GM23338 (cell line): ENCODE measurements around the gene UVSSA. TPM values are rescaled to one million over a fixed set of nuclear protein-coding genes. Genes with fewer than 3 reads are reported as not detected.

Source experiments
- ATAC-seq: fragments of 200-7000 bp; cut with Tn5 transposase; 3 replicates; pipeline ENCODE4 v1.9.1; 2020
- DNase-seq: peaks from one replicate; pipeline ENCODE4 v3.0.0-alpha.2; 2015; ENCODE audit warnings: low spot score
- H2AFZ ChIP-seq: fragments of 200-600 bp; sonication (generic); 2 replicates; pipeline ENCODE4 v1.8.0; 2016; ENCODE audit warnings: antibody characterized with exemption, mild to moderate bottlenecking, moderate library complexity
- H3F3A ChIP-seq: fragments of 200-600 bp; sonication (generic); replicated peaks from 2 replicates; pipeline ENCODE4 v1.8.0; 2017; ENCODE audit warnings: antibody characterized with exemption, mixed run types, low read depth
- H3K27ac ChIP-seq: fragments of 200-600 bp; sonication (generic); 2 replicates; pipeline ENCODE4 v1.6.1; 2016; ENCODE audit warnings: low read depth
- H3K27me3 ChIP-seq: fragments of 200-600 bp; sonication (generic); 2 replicates; pipeline ENCODE4 v1.8.0; 2016; ENCODE audit warnings: mild to moderate bottlenecking, mixed run types, moderate library complexity; ENCODE audit not compliant: insufficient read depth
- H3K36me3 ChIP-seq: fragments of 200-600 bp; sonication (generic); 2 replicates; pipeline ENCODE4 v1.8.0; 2016; ENCODE audit warnings: mild to moderate bottlenecking; ENCODE audit not compliant: insufficient read depth
- H3K4me1 ChIP-seq: fragments of 200-600 bp; sonication (generic); 2 replicates; pipeline ENCODE4 v1.8.0; 2016; ENCODE audit warnings: mild to moderate bottlenecking, moderate library complexity; ENCODE audit not compliant: insufficient read depth
- H3K4me2 ChIP-seq: fragments of 200-600 bp; sonication (generic); 2 replicates; pipeline ENCODE4 v1.7.1; 2017; ENCODE audit warnings: mixed run types
- H3K4me3 ChIP-seq: fragments of 200-600 bp; sonication (generic); 2 replicates; pipeline ENCODE4 v1.6.1; 2016; ENCODE audit warnings: mixed run types
- H3K79me2 ChIP-seq: fragments of 200-600 bp; sonication (generic); replicated peaks from 2 replicates; pipeline ENCODE4 v1.8.0; 2017; ENCODE audit warnings: mild to moderate bottlenecking; ENCODE audit not compliant: insufficient read depth
- H3K9me2 ChIP-seq: fragments of 200-600 bp; sonication (generic); 2 replicates; pipeline ENCODE4 v1.8.0; 2017; ENCODE audit not compliant: insufficient read depth
- H4K20me1 ChIP-seq: fragments of 200-600 bp; sonication (generic); replicated peaks from 2 replicates; pipeline ENCODE4 v1.8.0; 2017; ENCODE audit warnings: mild to moderate bottlenecking; ENCODE audit not compliant: insufficient read depth
- H3K27ac Mint-ChIP-seq: 2 replicates; pipeline ENCODE4 v1.8.0; 2020; ENCODE audit warnings: inconsistent platforms, mild to moderate bottlenecking, moderate library complexity, mixed read lengths
- H3K27me3 Mint-ChIP-seq: 3 replicates; pipeline ENCODE4 v1.8.0; 2022; ENCODE audit warnings: low read depth, mild to moderate bottlenecking, moderate library complexity, mixed read lengths, inconsistent platforms; ENCODE audit not compliant: insufficient read depth, poor library complexity
- H3K36me3 Mint-ChIP-seq: 3 replicates; pipeline ENCODE4 v1.8.0; 2021; ENCODE audit warnings: low read depth, mild to moderate bottlenecking, inconsistent platforms, moderate library complexity, mixed read lengths
- H3K4me1 Mint-ChIP-seq: 3 replicates; pipeline ENCODE4 v1.8.0; 2020; ENCODE audit warnings: mild to moderate bottlenecking, inconsistent platforms, mixed read lengths
- H3K4me3 Mint-ChIP-seq: 3 replicates; pipeline ENCODE4 v1.8.0; 2021; ENCODE audit warnings: moderate library complexity, mild to moderate bottlenecking, inconsistent platforms, mixed read lengths
- H3K9me3 Mint-ChIP-seq: 3 replicates; pipeline ENCODE4 v1.8.0; 2020; ENCODE audit warnings: moderate library complexity, mild to moderate bottlenecking, inconsistent platforms, mixed read lengths
- CREB1 ChIP-seq: fragments of 250-450 bp; sonication (Bioruptor Pico); IDR thresholded peaks from 2 replicates; pipeline ENCODE4 v1.5.0; 2020; ENCODE audit warnings: low read depth, mild to moderate bottlenecking, moderate library complexity
- ETS1 ChIP-seq: IDR thresholded peaks from 2 replicates; pipeline ENCODE4 v1.6.1; 2016; ENCODE audit warnings: antibody characterized with exemption
- JUNB ChIP-seq: IDR thresholded peaks from one replicate; pipeline ENCODE4 v1.6.1; 2016; ENCODE audit warnings: antibody characterized with exemption; ENCODE audit not compliant: unreplicated experiment
- NANOG ChIP-seq: IDR thresholded peaks from 2 replicates; pipeline ENCODE4 v1.6.1; 2016; ENCODE audit warnings: antibody characterized with exemption, borderline replicate concordance
- POLR2AphosphoS5 ChIP-seq: IDR thresholded peaks from 2 replicates; pipeline ENCODE4 v1.6.1; 2016; ENCODE audit warnings: antibody characterized with exemption, low read depth
- REST ChIP-seq: IDR thresholded peaks from one replicate; pipeline ENCODE4 v1.6.1; 2018; ENCODE audit warnings: antibody characterized with exemption; ENCODE audit not compliant: unreplicated experiment
- ZNF114 ChIP-seq: fragments of 250-450 bp; sonication (Bioruptor Pico); IDR thresholded peaks from 2 replicates; pipeline ENCODE4 v1.5.0; 2020; ENCODE audit warnings: mild to moderate bottlenecking, moderate library complexity
- ZNF331 ChIP-seq: fragments of 250-450 bp; sonication (Bioruptor Pico); IDR thresholded peaks from 2 replicates; pipeline ENCODE4 v1.5.0; 2020; ENCODE audit warnings: low read depth, mild to moderate bottlenecking, moderate library complexity
- polyA plus RNA-seq: library from polyadenylated mRNA; unstranded; fragments of >200 nt; fragmentation: Nextera tagmentation; extraction: Ambion mirVana; gene quantifications from 2 replicates; pipeline ENCODE4 v1.2.1, GENCODE V29; 2016
- total RNA-seq: library from RNA; depleted of rRNA; stranded (reverse); fragments of >200 nt; shearing (Covaris generic); gene quantifications from 2 replicates; pipeline ENCODE4 v1.2.3, GENCODE V29; 2014
- TF ChIP-seq, protein P1 (sequence below), 2 experiments: fragments of 200-600 bp in 1 of 2; sonication (generic) in 1 of 2; conservative IDR thresholded peaks; 2 replicates each; pipeline versions ENCODE4 v1.5.1 to v1.6.1; 2016 to 2017; ENCODE audit warnings: antibody characterized with exemption in 2 of 2, low read depth in 2 of 2, mild to moderate bottlenecking in 2 of 2, moderate library complexity in 1 of 2

Gene UVSSA
- total and polyA plus RNA-seq, 2 experiments from 2014 or later, result 6.5 to 27.7 TPM

- no peaks in the 10 kb centered on the region for H3K9me2 ChIP-seq
- H3K4me3 ChIP-seq, result no peak overlapping the region
- H3K36me3 ChIP-seq, result no peaks in the 10 kb centered on the region
- peaks cover 8% of the 10 kb centered on the region for H3K4me1 ChIP-seq
- Mint-ChIP-seq H3K36me3 (peaks cover 25% of the 10 kb centered on the region), H3K27ac (no peak overlapping the region), H3K9me3 (no peaks in the 10 kb centered on the region), H3K4me1 (peaks cover 13% of the 10 kb centered on the region), H3K4me3 (no peak overlapping the region), H3K27me3 (peaks cover 16% of the 10 kb centered on the region)
- TF ChIP-seq, protein P1, sequence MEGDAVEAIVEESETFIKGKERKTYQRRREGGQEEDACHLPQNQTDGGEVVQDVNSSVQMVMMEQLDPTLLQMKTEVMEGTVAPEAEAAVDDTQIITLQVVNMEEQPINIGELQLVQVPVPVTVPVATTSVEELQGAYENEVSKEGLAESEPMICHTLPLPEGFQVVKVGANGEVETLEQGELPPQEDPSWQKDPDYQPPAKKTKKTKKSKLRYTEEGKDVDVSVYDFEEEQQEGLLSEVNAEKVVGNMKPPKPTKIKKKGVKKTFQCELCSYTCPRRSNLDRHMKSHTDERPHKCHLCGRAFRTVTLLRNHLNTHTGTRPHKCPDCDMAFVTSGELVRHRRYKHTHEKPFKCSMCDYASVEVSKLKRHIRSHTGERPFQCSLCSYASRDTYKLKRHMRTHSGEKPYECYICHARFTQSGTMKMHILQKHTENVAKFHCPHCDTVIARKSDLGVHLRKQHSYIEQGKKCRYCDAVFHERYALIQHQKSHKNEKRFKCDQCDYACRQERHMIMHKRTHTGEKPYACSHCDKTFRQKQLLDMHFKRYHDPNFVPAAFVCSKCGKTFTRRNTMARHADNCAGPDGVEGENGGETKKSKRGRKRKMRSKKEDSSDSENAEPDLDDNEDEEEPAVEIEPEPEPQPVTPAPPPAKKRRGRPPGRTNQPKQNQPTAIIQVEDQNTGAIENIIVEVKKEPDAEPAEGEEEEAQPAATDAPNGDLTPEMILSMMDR (conservative IDR thresholded peaks at IDR 0.05; ENCODE audit: low read depth in 2 of 2), result peak; percentile 81 to 96
- TF ChIP-seq REST, result no peak
- TF ChIP-seq ZNF331 (CRISPR knock-in tag), result no peak
- no peak for TF ChIP-seq ETS1
- TF ChIP-seq JUNB, result no peak
- ATAC-seq (peak; percentile 51), DNase-seq (peak; percentile 96)
- H4K20me1 ChIP-seq, result 0 out of 2 replicates have a peak, but pooled peaks cover 3% of the 10 kb centered on the region
- no peaks in the 10 kb centered on the region; the same call in 1 of the 2 replicates for H3K79me2 ChIP-seq
- H2AFZ ChIP-seq, result no peak overlapping the region
- H3F3A ChIP-seq, result no peaks in the 10 kb centered on the region; the same call in 1 of the 2 replicates
- no peaks in the 10 kb centered on the region for H3K27me3 ChIP-seq
- H3K4me2 ChIP-seq, result no peak overlapping the region
- H3K27ac ChIP-seq, result no peak overlapping the region
Observed at GRCh38 chr4:1351854-1352566, 5.0 kb downstream of the UVSSA start.

DNA sequence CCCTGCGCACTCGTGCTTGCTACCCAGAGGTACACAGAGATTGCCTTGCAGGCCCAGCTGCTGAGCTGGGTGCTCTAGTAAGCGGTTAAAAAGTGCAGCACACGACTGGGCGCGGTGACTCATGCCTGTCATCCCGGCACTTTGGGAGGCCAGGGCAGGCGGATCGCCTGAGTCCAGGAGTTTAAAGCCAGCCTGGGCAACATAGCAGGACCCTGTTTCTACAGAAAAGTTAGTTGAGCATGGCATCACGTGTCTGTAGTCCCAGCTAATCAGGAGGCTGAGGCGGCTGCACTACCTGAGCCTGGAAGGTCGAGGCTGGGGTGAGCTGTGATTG is 5.5 kb downstream of the UVSSA start:
- no peak overlapping the region for H3K4me2 ChIP-seq
- no peak overlapping the region for H3K27ac Mint-ChIP-seq
- H3K4me1 ChIP-seq, result peaks cover 8% of the 10 kb centered on the region
- H3K9me3 Mint-ChIP-seq, result no peaks in the 10 kb centered on the region
- ATAC-seq (no peak), DNase-seq (no peak)
- no peak overlapping the region for H3K4me3 ChIP-seq
- H2AFZ ChIP-seq, result no peak overlapping the region
- no peaks in the 10 kb centered on the region; the same call in 1 of the 2 replicates for H3K79me2 ChIP-seq
- H3K27ac ChIP-seq, result no peak overlapping the region
- no peaks in the 10 kb centered on the region for H3K27me3 ChIP-seq
- 0 out of 2 replicates have a peak, but pooled peaks cover 3% of the 10 kb centered on the region for H4K20me1 ChIP-seq
- peaks cover 14% of the 10 kb centered on the region for H3K27me3 Mint-ChIP-seq
- H3K4me1 Mint-ChIP-seq, result peaks cover 13% of the 10 kb centered on the region
- no peaks in the 10 kb centered on the region for H3K9me2 ChIP-seq
- H3K36me3 Mint-ChIP-seq, result peaks cover 25% of the 10 kb centered on the region
- no peaks in the 10 kb centered on the region; the same call in 1 of the 2 replicates for H3F3A ChIP-seq
- H3K4me3 Mint-ChIP-seq, result no peak overlapping the region
- no peaks in the 10 kb centered on the region for H3K36me3 ChIP-seq
- TF ChIP-seq, protein P1 (conservative IDR thresholded peaks at IDR 0.05; ENCODE audit: low read depth in 2 of 2), result no peak
- TF ChIP-seq POLR2AphosphoS5, result no peak
- TF ChIP-seq NANOG, result no peak
- no peak for TF ChIP-seq ZNF114
- TF ChIP-seq ZNF331 (CRISPR knock-in tag), result no peak
- no peak for TF ChIP-seq CREB1 (CRISPR knock-in tag)
